ENCODE measurements around the gene TGFA.

The TGFA gene

GRCh38 chr2:70505613-70506391 lies 47.8 kb downstream of the TGFA start:
- Histone ChIP-seq H3K9me3 (ENCODE audit: insufficient read depth, low read depth, low read length) (no peaks in the 10 kb centered on the region), H3K9ac (ENCODE audit: low read depth, low read length) (no peak overlapping the region), H3K27me3 (ENCODE audit: insufficient read depth, low read length) (no peaks in the 10 kb centered on the region), H3K27ac (ENCODE audit: low read length) (no peak overlapping the region), H3K36me3 (ENCODE audit: insufficient read depth, low read depth, low read length) (no peaks in the 10 kb centered on the region), H3K4me3 (ENCODE audit: low read length) (no peak overlapping the region), H3K4me1 (ENCODE audit: insufficient read depth, low read length) (peaks cover 18% of the 10 kb centered on the region; the same call in 1 of the 2 replicates)

DNA sequence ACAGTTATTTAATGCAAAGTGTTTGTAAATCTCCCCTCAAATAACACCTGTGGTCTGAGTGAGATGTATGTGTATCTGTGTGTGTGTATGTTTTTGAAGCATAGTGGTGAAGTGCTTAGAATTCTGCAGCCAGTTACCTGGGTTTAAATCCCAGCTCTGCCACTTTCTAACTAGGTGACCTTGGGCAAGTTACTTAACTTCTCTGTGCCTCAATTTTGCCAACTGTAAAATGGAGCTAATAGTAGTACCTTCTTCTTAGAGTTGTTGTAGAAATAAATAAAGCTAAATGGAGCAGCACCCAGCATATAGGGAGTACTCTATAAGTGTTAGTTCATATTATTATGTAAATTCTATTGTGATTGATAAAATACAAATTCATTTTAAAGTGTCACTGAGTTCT lies 48.9 kb downstream of the TGFA start:
- no peak overlapping the region for H3K27ac ChIP-seq (ENCODE audit: low read length)
- no peaks in the 10 kb centered on the region for H3K36me3 ChIP-seq (ENCODE audit: insufficient read depth, low read depth, low read length)
- H3K4me1 ChIP-seq (ENCODE audit: insufficient read depth, low read length) = peaks cover 18% of the 10 kb centered on the region; the same call in 1 of the 2 replicates
- no peaks in the 10 kb centered on the region for H3K27me3 ChIP-seq (ENCODE audit: insufficient read depth, low read length)
- H3K9ac ChIP-seq (ENCODE audit: low read depth, low read length) = no peak overlapping the region
- no peaks in the 10 kb centered on the region for H3K9me3 ChIP-seq (ENCODE audit: insufficient read depth, low read depth, low read length)
- no peak overlapping the region for H3K4me3 ChIP-seq (ENCODE audit: low read length)

GRCh38 chr2:70503896-70504295 lies 49.7 kb downstream of the TGFA start:
- Histone ChIP-seq H3K4me3 (ENCODE audit: low read length) (no peak overlapping the region), H3K4me1 (ENCODE audit: insufficient read depth, low read length) (peaks cover 17% of the 10 kb centered on the region; the same call in 1 of the 2 replicates), H3K27ac (ENCODE audit: low read length) (no peak overlapping the region), H3K9me3 (ENCODE audit: insufficient read depth, low read depth, low read length) (no peaks in the 10 kb centered on the region), H3K36me3 (ENCODE audit: insufficient read depth, low read depth, low read length) (no peaks in the 10 kb centered on the region), H3K9ac (ENCODE audit: low read depth, low read length) (no peak overlapping the region), H3K27me3 (ENCODE audit: insufficient read depth, low read length) (no peaks in the 10 kb centered on the region)

DNA sequence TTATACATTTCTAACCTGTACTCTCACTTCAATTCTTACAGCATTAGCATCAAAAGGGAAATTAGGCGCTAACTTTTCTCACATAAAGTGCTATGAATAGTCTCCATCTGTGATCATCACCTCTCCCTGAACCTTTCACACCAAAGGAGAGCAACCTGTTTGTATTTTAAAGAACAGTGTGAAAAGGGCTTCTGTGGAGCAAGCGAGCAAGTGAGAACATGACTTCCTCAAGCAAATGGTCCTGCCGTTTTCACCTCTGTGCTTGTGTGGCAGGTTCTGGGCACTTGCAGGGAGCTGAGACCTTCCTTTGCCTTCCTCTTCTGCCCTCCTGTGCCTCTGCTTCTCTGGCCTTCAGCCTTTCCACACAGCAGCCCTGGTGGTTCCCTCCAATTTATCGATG lies 51.9 kb downstream of the TGFA start:
- no peak overlapping the region for H3K9ac ChIP-seq (ENCODE audit: low read depth, low read length)
- peaks cover 10% of the 10 kb centered on the region; the same call in 1 of the 2 replicates for H3K4me1 ChIP-seq (ENCODE audit: insufficient read depth, low read length)
- H3K27ac ChIP-seq (ENCODE audit: low read length) = no peak overlapping the region
- H3K4me3 ChIP-seq (ENCODE audit: low read length) = no peak overlapping the region
- no peaks in the 10 kb centered on the region for H3K9me3 ChIP-seq (ENCODE audit: insufficient read depth, low read depth, low read length)
- no peaks in the 10 kb centered on the region for H3K36me3 ChIP-seq (ENCODE audit: insufficient read depth, low read depth, low read length)
- H3K27me3 ChIP-seq (ENCODE audit: insufficient read depth, low read length) = no peaks in the 10 kb centered on the region

DNA sequence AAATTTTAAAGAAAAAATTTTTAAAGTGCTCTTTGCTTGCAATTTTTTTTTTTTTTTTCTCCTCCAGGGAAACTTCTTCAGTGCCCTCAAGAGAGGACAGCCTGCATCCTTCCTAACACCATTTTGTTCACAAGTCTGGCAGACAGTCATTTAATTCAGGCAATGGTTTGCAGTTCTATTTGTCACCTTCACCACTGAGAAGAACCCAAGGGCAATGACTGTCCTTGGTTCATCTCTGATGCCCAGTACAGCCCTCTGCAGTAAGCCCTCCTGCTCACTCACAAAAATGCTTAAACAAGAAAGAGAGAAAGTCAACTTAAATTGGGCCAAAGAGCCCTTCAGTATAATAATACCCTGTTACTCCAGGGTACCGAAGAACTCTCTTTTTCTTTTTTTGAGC lies 52.4 kb downstream of the TGFA start:
- no peak overlapping the region for H3K27ac ChIP-seq (ENCODE audit: low read length)

DNA sequence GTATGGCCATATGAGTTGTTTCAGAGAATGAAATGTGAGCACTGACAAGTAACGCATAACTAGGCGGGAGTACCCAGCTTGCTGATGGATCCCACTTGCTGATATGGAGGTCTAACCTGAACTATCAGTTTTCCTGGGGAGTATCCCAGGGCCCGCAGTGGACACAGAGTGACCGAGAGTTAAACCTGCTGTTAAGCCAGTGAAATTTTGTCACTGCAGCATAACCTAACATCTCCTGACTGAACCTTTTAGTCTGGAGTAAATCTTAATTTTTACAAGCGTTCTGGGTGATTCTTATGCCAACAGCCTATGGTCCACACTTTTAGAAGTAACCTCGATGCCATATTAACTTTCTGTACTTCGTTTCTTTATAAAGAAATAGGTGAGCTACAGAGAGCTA lies 54.4 kb downstream of the TGFA start:
- H3K4me1 ChIP-seq (ENCODE audit: insufficient read depth, low read length) = no peaks in the 10 kb centered on the region
- H3K27me3 ChIP-seq (ENCODE audit: insufficient read depth, low read length) = no peaks in the 10 kb centered on the region
- no peaks in the 10 kb centered on the region for H3K36me3 ChIP-seq (ENCODE audit: insufficient read depth, low read depth, low read length)
- no peak overlapping the region for H3K4me3 ChIP-seq (ENCODE audit: low read length)
- no peak overlapping the region for H3K9ac ChIP-seq (ENCODE audit: low read depth, low read length)
- H3K9me3 ChIP-seq (ENCODE audit: insufficient read depth, low read depth, low read length) = no peaks in the 10 kb centered on the region
- H3K27ac ChIP-seq (ENCODE audit: low read length) = no peak overlapping the region

More for the DNA sequence above, 52.4 kb downstream of the TGFA start:
- Histone ChIP-seq H3K36me3 (ENCODE audit: insufficient read depth, low read depth, low read length) (no peaks in the 10 kb centered on the region), H3K9me3 (ENCODE audit: insufficient read depth, low read depth, low read length) (no peaks in the 10 kb centered on the region), H3K27me3 (ENCODE audit: insufficient read depth, low read length) (no peaks in the 10 kb centered on the region), H3K9ac (ENCODE audit: low read depth, low read length) (no peak overlapping the region), H3K4me1 (ENCODE audit: insufficient read depth, low read length) (peaks cover 6% of the 10 kb centered on the region; the same call in 1 of the 2 replicates), H3K4me3 (ENCODE audit: low read length) (no peak overlapping the region)

DNA sequence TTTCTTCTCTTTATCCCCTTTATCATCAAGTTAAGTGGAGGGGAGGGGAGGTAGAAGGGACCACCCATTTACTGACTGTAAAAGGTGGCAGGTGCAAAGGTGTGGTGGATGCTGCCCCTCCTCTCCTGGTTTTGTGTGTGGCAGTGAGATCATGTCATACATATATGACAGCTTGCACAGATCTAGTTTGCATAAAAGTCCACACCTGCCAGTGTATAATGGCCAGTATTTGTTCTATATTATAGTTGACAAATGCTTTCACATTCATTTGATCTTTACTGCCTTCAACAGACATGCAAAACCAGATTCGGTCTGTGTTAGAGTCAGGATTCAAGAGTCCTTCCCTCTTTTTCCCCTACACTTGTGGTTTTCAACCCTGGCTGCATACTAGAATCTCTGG lies 55.1 kb downstream of the TGFA start:
- no peaks in the 10 kb centered on the region for H3K27me3 ChIP-seq (ENCODE audit: insufficient read depth, low read length)
- no peak overlapping the region for H3K27ac ChIP-seq (ENCODE audit: low read length)
- no peak overlapping the region for H3K9ac ChIP-seq (ENCODE audit: low read depth, low read length)
- no peak overlapping the region for H3K4me3 ChIP-seq (ENCODE audit: low read length)
- H3K36me3 ChIP-seq (ENCODE audit: insufficient read depth, low read depth, low read length) = no peaks in the 10 kb centered on the region
- no peaks in the 10 kb centered on the region for H3K4me1 ChIP-seq (ENCODE audit: insufficient read depth, low read length)
- H3K9me3 ChIP-seq (ENCODE audit: insufficient read depth, low read depth, low read length) = no peaks in the 10 kb centered on the region

DNA sequence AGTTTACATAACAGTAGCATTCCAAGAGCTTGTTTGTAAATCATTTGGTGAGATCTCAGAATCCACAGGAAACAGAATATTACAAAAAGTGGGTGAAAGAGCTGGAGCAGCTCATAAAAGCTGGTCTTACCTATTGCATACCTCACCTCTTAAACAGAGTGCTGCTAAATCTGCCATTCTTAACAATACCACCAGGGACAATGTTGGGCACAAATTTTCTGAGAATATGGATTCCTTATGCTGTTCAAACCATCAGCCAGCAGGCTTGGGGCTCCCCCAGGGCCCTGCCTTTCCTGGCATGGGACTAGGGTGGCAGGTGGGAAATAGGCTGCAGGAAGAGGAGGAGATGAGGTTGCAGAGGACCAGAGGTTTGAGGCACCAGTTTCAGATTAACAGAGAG lies 55.6 kb downstream of the TGFA start:
- H3K36me3 ChIP-seq (ENCODE audit: insufficient read depth, low read depth, low read length) = no peaks in the 10 kb centered on the region
- no peak overlapping the region for H3K4me3 ChIP-seq (ENCODE audit: low read length)
- H3K4me1 ChIP-seq (ENCODE audit: insufficient read depth, low read length) = no peaks in the 10 kb centered on the region
- H3K9me3 ChIP-seq (ENCODE audit: insufficient read depth, low read depth, low read length) = no peaks in the 10 kb centered on the region
- no peak overlapping the region for H3K9ac ChIP-seq (ENCODE audit: low read depth, low read length)
- no peaks in the 10 kb centered on the region for H3K27me3 ChIP-seq (ENCODE audit: insufficient read depth, low read length)
- H3K27ac ChIP-seq (ENCODE audit: low read length) = no peak overlapping the region

DNA sequence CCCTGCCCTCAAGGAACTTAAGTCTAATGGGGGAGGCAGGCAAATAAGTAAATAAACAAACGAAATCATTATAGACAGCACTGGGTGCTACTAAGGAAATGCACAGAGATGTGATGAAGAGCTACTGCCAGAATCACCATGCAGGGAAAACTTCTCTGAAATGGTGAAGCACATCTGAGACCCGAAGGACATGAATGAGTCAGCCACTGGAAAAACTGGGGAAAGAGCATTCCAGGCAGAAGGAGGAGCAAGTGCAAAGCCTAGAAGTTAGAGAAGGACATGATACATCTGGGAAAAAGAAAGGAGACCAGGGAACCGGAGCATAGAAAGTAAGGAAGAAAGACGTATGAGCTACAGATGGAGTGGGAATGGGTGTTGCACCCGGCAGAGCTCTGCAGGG lies 56.8 kb downstream of the TGFA start:
- no peak overlapping the region for H3K4me3 ChIP-seq (ENCODE audit: low read length)
- no peak overlapping the region for H3K9ac ChIP-seq (ENCODE audit: low read depth, low read length)
- no peaks in the 10 kb centered on the region for H3K9me3 ChIP-seq (ENCODE audit: insufficient read depth, low read depth, low read length)
- no peaks in the 10 kb centered on the region for H3K27me3 ChIP-seq (ENCODE audit: insufficient read depth, low read length)
- H3K4me1 ChIP-seq (ENCODE audit: insufficient read depth, low read length) = no peaks in the 10 kb centered on the region
- H3K27ac ChIP-seq (ENCODE audit: low read length) = no peak overlapping the region
- no peaks in the 10 kb centered on the region for H3K36me3 ChIP-seq (ENCODE audit: insufficient read depth, low read depth, low read length)

DNA sequence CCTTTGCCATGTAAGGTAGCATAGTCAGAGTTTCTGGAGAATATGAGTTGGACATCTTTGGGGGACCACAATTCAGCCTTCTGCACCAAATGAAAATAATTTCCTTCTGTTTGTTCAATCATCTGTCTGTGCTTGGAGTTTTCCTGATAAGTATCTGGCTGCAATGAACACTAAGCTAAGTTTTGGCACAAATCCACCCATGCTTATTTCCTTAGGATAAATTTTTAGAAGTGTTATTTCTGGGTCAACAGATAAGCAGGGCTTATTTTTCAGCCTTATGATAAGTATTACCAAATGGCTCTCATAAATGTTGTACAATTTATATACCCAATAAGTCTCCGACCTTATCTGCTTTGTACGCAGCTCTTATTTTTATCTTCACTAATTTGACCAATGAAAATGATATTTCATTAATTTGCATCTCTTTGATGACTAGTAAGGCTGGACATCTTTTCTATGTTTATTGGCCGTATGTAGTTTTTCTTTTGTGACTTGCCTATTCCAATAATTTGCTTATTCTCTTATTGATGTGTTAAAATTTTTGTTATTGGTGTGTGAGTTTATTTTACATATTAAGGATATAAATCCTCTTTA lies 59.2 kb downstream of the TGFA start:
- Histone ChIP-seq H3K36me3 (ENCODE audit: insufficient read depth, low read depth, low read length) (no peaks in the 10 kb centered on the region), H3K27me3 (ENCODE audit: insufficient read depth, low read length) (no peaks in the 10 kb centered on the region), H3K9me3 (ENCODE audit: insufficient read depth, low read depth, low read length) (no peaks in the 10 kb centered on the region), H3K4me3 (ENCODE audit: low read length) (no peak overlapping the region), H3K9ac (ENCODE audit: low read depth, low read length) (no peak overlapping the region), H3K27ac (ENCODE audit: low read length) (no peak overlapping the region), H3K4me1 (ENCODE audit: insufficient read depth, low read length) (0 out of 2 replicates have a peak, but pooled peaks cover 3% of the 10 kb centered on the region)

GRCh38 chr2:70490381-70490780 lies 63.2 kb downstream of the TGFA start:
- no peak overlapping the region for H3K9ac ChIP-seq (ENCODE audit: low read depth, low read length)
- no peaks in the 10 kb centered on the region for H3K27me3 ChIP-seq (ENCODE audit: insufficient read depth, low read length)
- H3K4me3 ChIP-seq (ENCODE audit: low read length) = no peak overlapping the region
- H3K4me1 ChIP-seq (ENCODE audit: insufficient read depth, low read length) = 0 out of 2 replicates have a peak, but pooled peaks cover 3% of the 10 kb centered on the region
- H3K9me3 ChIP-seq (ENCODE audit: insufficient read depth, low read depth, low read length) = no peaks in the 10 kb centered on the region
- no peak overlapping the region for H3K27ac ChIP-seq (ENCODE audit: low read length)
- H3K36me3 ChIP-seq (ENCODE audit: insufficient read depth, low read depth, low read length) = no peaks in the 10 kb centered on the region

DNA sequence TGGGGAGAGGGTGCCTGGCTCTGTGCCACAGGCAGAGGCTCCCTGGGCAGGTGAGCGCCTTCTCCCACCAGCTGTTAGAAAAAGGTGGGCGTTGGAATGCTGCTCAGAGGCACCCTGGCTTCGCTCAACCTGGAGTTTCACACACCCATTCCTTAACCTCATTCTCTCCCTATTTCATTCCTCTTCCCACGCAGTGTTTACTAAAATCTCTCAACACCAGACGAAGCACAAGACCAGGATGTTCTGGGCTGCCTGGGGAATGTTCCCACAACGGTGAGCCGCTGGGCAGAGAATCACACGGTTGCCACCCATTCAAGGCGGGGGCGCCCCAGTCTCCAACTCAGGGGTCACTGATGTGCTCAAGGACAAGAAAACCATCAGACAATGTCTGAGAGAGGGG lies 64.5 kb downstream of the TGFA start:
- H3K27me3 ChIP-seq (ENCODE audit: insufficient read depth, low read length) = no peaks in the 10 kb centered on the region

More for the DNA sequence above, 64.5 kb downstream of the TGFA start:
- Histone ChIP-seq H3K4me1 (ENCODE audit: insufficient read depth, low read length) (0 out of 2 replicates have a peak, but pooled peaks cover 3% of the 10 kb centered on the region), H3K27ac (ENCODE audit: low read length) (no peak overlapping the region), H3K4me3 (ENCODE audit: low read length) (no peak overlapping the region), H3K36me3 (ENCODE audit: insufficient read depth, low read depth, low read length) (no peaks in the 10 kb centered on the region), H3K9me3 (ENCODE audit: insufficient read depth, low read depth, low read length) (no peaks in the 10 kb centered on the region), H3K9ac (ENCODE audit: low read depth, low read length) (no peak overlapping the region)

Measured in iPS-20b (cell line).